HCT116 (cell line): ENCODE results near the gene FHIT. TPM values are rescaled to one million over a fixed set of nuclear protein-coding genes. Genes with fewer than 3 reads are reported as not detected.

ENCODE experiments used
- ATAC-seq: fragments of 200-7000 bp; cut with Tn5 transposase; 2 replicates; pipeline ENCODE4 v1.9.1; 2020; ENCODE audit warnings: mild to moderate bottlenecking, moderate library complexity
- BruUV-seq: library from RNA; stranded (reverse); fragments of 400-500 nt; replicated peaks from 2 replicates; lab custom pipeline; 2021; lab: Mats Ljungman, UMichigan
- CTCF ChIA-PET: fragments of 300-600 bp; sonication (Branson Sonifier 250); formaldehyde crosslinking; loops from one replicate; lab custom pipeline; 2021; ENCODE audit warnings: antibody characterized with exemption; lab: Charles Lee
- POLR2A ChIA-PET: fragments of 300-600, 350-600 bp; sonication (Branson Sonifier 250); formaldehyde crosslinking; loops from one replicate; lab custom pipeline; 2021; ENCODE audit warnings: antibody characterized with exemption; lab: Charles Lee
- RAD21 ChIA-PET, 2 experiments: fragments of 300-600 bp; sonication (Branson Sonifier 250); formaldehyde crosslinking; loops; one replicate each; lab custom pipeline; 2023; ENCODE audit warnings: low total read pairs in 2 of 2; ENCODE audit not compliant: uncharacterized antibody in 2 of 2, unreplicated experiment in 2 of 2, low non-redundant PET in 1 of 2; lab: Charles Lee
- DNase-seq: peaks from one replicate; pipeline ENCODE4 v3.0.0-alpha.2; 2010; ENCODE audit warnings: low read depth, low spot score
- H2AFZ ChIP-seq: fragments of 200-600 bp; shearing (Covaris generic), sonication (generic); 2 replicates; pipeline ENCODE4 v1.6.1; 2017; ENCODE audit warnings: low read depth, mixed run types, mixed read lengths, antibody characterized with exemption, low read length; ENCODE audit not compliant: poor library complexity, severe bottlenecking
- H3K27ac ChIP-seq: 2 replicates; pipeline ENCODE4 v1.5.1; 2012; ENCODE audit warnings: low read depth, low read length
- H3K27me3 ChIP-seq: fragments of 200-600 bp; sonication (generic); 2 replicates; pipeline ENCODE4 v1.6.1; 2016; ENCODE audit warnings: mixed run types, low read length, mixed read lengths; ENCODE audit not compliant: insufficient read depth
- H3K36me3 ChIP-seq, 2 experiments: fragments of 200-500 bp in 1 of 2; fragments of 200-600 bp in 1 of 2; sonication (Bioruptor generic) in 1 of 2; sonication (generic) in 1 of 2; 2 replicates each; pipeline versions ENCODE4 v1.5.1 to v1.6.1; 2014 to 2016; ENCODE audit warnings: low read length in 2 of 2, inconsistent platforms in 1 of 2, mixed read lengths in 1 of 2, mixed run types in 1 of 2; ENCODE audit not compliant: insufficient read depth in 2 of 2, control insufficient read depth in 1 of 2
- H3K4me1 ChIP-seq, 2 experiments: fragments of 200-600 bp in 1 of 2; sonication (generic) in 1 of 2; 2 replicates each; pipeline versions ENCODE4 v1.5.1 to v1.6.1; 2012 to 2017; ENCODE audit warnings: low read length in 2 of 2, inconsistent platforms in 1 of 2, mild to moderate bottlenecking in 1 of 2, mixed read lengths in 1 of 2, mixed run types in 1 of 2, moderate library complexity in 1 of 2; ENCODE audit not compliant: insufficient read depth in 2 of 2, control insufficient read depth in 1 of 2
- H3K4me2 ChIP-seq: fragments of 200-600 bp; sonication (generic); 2 replicates; pipeline ENCODE4 v1.6.1; 2017; ENCODE audit warnings: mixed run types, low read length, mixed read lengths
- H3K4me3 ChIP-seq, 2 experiments: fragments of 200-600 bp in 1 of 2; sonication (generic) in 1 of 2; replicated peaks in 1 of 2; 2 replicates each; pipeline ENCODE4 v1.5.1; 2011 to 2016; ENCODE audit warnings: low read length in 2 of 2, control low read depth in 1 of 2, low read depth in 1 of 2, mild to moderate bottlenecking in 1 of 2, mixed read lengths in 1 of 2, mixed run types in 1 of 2
- H3K79me2 ChIP-seq: fragments of 200-600 bp; sonication (generic); 2 replicates; pipeline ENCODE4 v1.6.1; 2017; ENCODE audit warnings: mild to moderate bottlenecking, mixed run types, low read length, moderate library complexity, mixed read lengths; ENCODE audit not compliant: insufficient read depth
- H3K9ac ChIP-seq: fragments of 200-600 bp; sonication (generic); 2 replicates; pipeline ENCODE4 v1.6.1; 2016; ENCODE audit warnings: low read length, mixed read lengths
- H3K9me2 ChIP-seq: fragments of 200-600 bp; sonication (generic), shearing (Covaris generic); 2 replicates; pipeline ENCODE4 v1.6.1; 2017; ENCODE audit warnings: mixed run types, mild to moderate bottlenecking, moderate library complexity; ENCODE audit not compliant: insufficient read depth
- H3K9me3 ChIP-seq, 2 experiments: fragments of 200-500 bp in 1 of 2; fragments of 200-600 bp in 1 of 2; sonication (Bioruptor generic) in 1 of 2; sonication (generic) in 1 of 2; 2 replicates each; pipeline ENCODE4 v1.6.1; 2014 to 2017; ENCODE audit warnings: low read length in 2 of 2, mixed read lengths in 2 of 2, inconsistent platforms in 1 of 2, low read depth in 1 of 2, mild to moderate bottlenecking in 1 of 2, mixed run types in 1 of 2, moderate library complexity in 1 of 2; ENCODE audit not compliant: control insufficient read depth in 1 of 2, insufficient read depth in 1 of 2
- H4K20me1 ChIP-seq: fragments of 200-600 bp; sonication (generic), shearing (Covaris generic); 2 replicates; pipeline ENCODE4 v1.6.1; 2017; ENCODE audit warnings: mixed run types, mild to moderate bottlenecking, moderate library complexity; ENCODE audit not compliant: insufficient read depth
- JUND ChIP-seq: IDR thresholded peaks from 2 replicates; pipeline ENCODE4 v1.6.1; 2012
- RAD21 ChIP-seq: IDR thresholded peaks from 2 replicates; pipeline ENCODE4 v1.6.1; 2012; ENCODE audit warnings: low read depth, mild to moderate bottlenecking
- SRF ChIP-seq: IDR thresholded peaks from 2 replicates; pipeline ENCODE4 v1.6.1; 2012; ENCODE audit warnings: low read depth
- TCF7L2 ChIP-seq: IDR thresholded peaks from 2 replicates; pipeline ENCODE4 v1.7.0; 2011; ENCODE audit warnings: borderline replicate concordance, inconsistent platforms; ENCODE audit not compliant: insufficient read depth, insufficient read length; ENCODE audit errors: extremely low read depth
- YY1 ChIP-seq: IDR thresholded peaks from 2 replicates; pipeline ENCODE4 v1.6.1; 2011; ENCODE audit warnings: low read length, low read depth, moderate library complexity, mild to moderate bottlenecking; ENCODE audit not compliant: insufficient replicate concordance; ENCODE audit errors: extremely low read depth
- ZFX ChIP-seq: fragments of 450-650 bp; IDR thresholded peaks from 2 replicates; pipeline ENCODE4 v1.6.1; 2017
- intact Hi-C: fragments of 100-400 bp; cut with micrococcal nuclease; formaldehyde crosslinking; loops from 2 replicates; pipeline ENCODE4 v1.10.0; 2022
- total RNA-seq: library from RNA; stranded (reverse); gene quantifications from one replicate; pipeline ENCODE4 v1.2.1, GENCODE V29; 2021; ENCODE audit not compliant: unreplicated experiment
- TF ChIP-seq, protein P1 (sequence below): IDR thresholded peaks from 2 replicates; pipeline ENCODE4 v1.6.1; 2012
- TF ChIP-seq, protein P2 (sequence below): IDR thresholded peaks from 2 replicates; pipeline ENCODE4 v1.6.1; 2011; ENCODE audit warnings: mild to moderate bottlenecking, low read length, moderate library complexity; ENCODE audit not compliant: insufficient replicate concordance; ENCODE audit errors: extremely low read depth
- TF ChIP-seq, protein P3 (sequence below), 3 experiments: fragments of 200-600 bp in 1 of 3; sonication (generic) in 1 of 3; IDR thresholded peaks in 2 of 3; conservative IDR thresholded peaks in 1 of 3; 2 replicates each; pipeline ENCODE4 v1.5.1; 2012 to 2017; ENCODE audit warnings: low read depth in 2 of 3, low read length in 2 of 3, antibody characterized with exemption in 1 of 3, borderline replicate concordance in 1 of 3, control low read depth in 1 of 3, mild to moderate bottlenecking in 1 of 3, mixed read lengths in 1 of 3, mixed run types in 1 of 3, moderate library complexity in 1 of 3; ENCODE audit not compliant: insufficient read depth in 1 of 3

FHIT gene
- total RNA-seq, 1 experiment from 2014 or later = 20.1 TPM

DNA sequence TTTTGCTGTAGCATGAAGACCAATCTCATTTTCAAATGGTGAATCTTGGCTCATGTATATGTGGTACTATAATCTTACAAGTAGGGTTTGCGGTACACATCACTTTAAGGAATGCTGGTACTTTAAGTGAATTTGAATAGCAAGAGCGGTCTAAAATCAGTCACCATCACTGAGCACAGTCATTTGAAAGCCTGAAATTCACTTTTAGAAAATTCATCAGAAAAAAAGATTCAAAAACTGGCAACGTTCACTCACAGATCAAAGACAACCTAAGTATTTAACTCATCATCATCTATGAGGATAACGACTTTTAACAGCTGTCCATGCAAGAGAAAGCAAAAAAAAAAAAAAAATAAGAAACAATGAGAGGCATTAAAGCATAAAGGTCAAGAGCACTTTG is 111.6 kb downstream of the FHIT start:
- H3K9ac ChIP-seq = no peak overlapping the region
- no TSS peak for BruUV-seq
- ChIA-PET POLR2A (no interaction called here), CTCF (no interaction called here), RAD21 (no interaction called here)
- H3K4me2 ChIP-seq = no peak overlapping the region
- TF ChIP-seq SRF (no peak), RAD21 (no peak), YY1 (no peak), TCF7L2 (no peak), ZFX (no peak), JUND (no peak)
- TF ChIP-seq, protein P1, sequence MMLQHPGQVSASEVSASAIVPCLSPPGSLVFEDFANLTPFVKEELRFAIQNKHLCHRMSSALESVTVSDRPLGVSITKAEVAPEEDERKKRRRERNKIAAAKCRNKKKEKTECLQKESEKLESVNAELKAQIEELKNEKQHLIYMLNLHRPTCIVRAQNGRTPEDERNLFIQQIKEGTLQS = no peak
- TF ChIP-seq, protein P2, sequence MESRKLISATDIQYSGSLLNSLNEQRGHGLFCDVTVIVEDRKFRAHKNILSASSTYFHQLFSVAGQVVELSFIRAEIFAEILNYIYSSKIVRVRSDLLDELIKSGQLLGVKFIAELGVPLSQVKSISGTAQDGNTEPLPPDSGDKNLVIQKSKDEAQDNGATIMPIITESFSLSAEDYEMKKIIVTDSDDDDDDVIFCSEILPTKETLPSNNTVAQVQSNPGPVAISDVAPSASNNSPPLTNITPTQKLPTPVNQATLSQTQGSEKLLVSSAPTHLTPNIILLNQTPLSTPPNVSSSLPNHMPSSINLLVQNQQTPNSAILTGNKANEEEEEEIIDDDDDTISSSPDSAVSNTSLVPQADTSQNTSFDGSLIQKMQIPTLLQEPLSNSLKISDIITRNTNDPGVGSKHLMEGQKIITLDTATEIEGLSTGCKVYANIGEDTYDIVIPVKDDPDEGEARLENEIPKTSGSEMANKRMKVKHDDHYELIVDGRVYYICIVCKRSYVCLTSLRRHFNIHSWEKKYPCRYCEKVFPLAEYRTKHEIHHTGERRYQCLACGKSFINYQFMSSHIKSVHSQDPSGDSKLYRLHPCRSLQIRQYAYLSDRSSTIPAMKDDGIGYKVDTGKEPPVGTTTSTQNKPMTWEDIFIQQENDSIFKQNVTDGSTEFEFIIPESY = no peak
- TF ChIP-seq, protein P3, sequence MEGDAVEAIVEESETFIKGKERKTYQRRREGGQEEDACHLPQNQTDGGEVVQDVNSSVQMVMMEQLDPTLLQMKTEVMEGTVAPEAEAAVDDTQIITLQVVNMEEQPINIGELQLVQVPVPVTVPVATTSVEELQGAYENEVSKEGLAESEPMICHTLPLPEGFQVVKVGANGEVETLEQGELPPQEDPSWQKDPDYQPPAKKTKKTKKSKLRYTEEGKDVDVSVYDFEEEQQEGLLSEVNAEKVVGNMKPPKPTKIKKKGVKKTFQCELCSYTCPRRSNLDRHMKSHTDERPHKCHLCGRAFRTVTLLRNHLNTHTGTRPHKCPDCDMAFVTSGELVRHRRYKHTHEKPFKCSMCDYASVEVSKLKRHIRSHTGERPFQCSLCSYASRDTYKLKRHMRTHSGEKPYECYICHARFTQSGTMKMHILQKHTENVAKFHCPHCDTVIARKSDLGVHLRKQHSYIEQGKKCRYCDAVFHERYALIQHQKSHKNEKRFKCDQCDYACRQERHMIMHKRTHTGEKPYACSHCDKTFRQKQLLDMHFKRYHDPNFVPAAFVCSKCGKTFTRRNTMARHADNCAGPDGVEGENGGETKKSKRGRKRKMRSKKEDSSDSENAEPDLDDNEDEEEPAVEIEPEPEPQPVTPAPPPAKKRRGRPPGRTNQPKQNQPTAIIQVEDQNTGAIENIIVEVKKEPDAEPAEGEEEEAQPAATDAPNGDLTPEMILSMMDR (IDR thresholded peaks at IDR 0.05 in 2 of 3, conservative IDR thresholded peaks at IDR 0.05 in 1 of 3; ENCODE audit: borderline replicate concordance in 1 of 3, insufficient read depth in 1 of 3, low read depth in 2 of 3, low read length in 2 of 3) = no peak
- H3K9me2 ChIP-seq = no peaks in the 10 kb centered on the region
- no peaks in the 10 kb centered on the region for H3K36me3 ChIP-seq
- DNase-seq = no peak
- no peak overlapping the region for H2AFZ ChIP-seq
- no peaks in the 10 kb centered on the region for H4K20me1 ChIP-seq
- no peaks in the 10 kb centered on the region for H3K9me3 ChIP-seq
- H3K27ac ChIP-seq = no peak overlapping the region
- H3K4me3 ChIP-seq = no peak overlapping the region
- H3K27me3 ChIP-seq = no peaks in the 10 kb centered on the region
- intact Hi-C loops = no loop called here
- no peak for ATAC-seq
- no peaks in the 10 kb centered on the region for H3K79me2 ChIP-seq
- H3K4me1 ChIP-seq = peaks cover 0 to 11% of the 10 kb centered on the region in 2 experiments; a peak in 1 of 4 replicates
